ENCODE results near the gene AGAP3. TPM values are rescaled to one million over a fixed set of nuclear protein-coding genes. Genes with fewer than 3 reads are reported as not detected.

The AGAP3 gene
- total RNA-seq, 4 donors from 2014 or later, result 34.6 to 53.0 (median 47.9) TPM

DNA sequence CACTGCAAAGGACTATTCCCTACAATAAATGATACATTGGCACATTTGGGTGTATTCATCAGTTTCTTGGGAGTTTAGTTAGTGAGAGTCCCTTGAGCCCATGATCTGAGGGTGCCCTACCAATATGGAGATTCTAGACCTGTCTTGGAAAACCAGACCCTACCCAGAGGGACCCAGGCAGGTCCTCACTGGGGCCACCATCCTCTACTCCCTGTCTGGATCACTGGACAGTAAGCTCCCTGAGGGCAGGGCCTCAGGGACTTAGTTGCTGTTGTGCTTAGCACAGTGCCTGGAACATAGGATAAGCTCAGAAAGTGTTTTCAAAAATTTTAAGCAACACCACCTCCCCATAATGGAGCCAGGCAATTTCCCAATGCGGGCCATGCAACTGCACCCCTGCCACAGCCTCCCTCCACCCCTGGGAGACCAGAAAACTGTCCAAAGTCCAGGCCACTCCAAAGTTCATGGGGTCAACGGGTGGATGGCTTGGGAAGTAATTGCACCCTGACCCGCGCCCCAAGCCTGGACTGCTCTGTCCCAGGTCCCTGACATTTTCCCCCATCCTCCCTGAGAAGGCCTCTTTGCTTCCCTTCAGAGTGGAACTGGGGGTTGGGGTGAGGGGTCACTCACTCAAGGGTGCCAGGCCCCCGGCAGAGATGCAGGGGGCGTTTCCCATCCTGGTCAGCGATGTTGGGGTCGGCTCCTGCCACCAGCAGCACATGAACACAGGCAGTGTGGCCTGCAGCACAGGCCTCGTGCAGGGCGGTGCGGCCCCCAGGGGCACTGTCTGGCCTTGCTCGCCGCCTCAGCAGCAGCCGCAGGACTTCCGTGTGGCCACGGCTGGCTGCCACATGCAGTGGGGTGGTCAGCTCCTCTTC lies 99.7 kb downstream of the AGAP3 start:
- ATAC-seq (ENCODE audit: low FRiP score) (no peak), DNase-seq (ENCODE audit: low spot score) (no peak)
- TF ChIP-seq, protein P1, sequence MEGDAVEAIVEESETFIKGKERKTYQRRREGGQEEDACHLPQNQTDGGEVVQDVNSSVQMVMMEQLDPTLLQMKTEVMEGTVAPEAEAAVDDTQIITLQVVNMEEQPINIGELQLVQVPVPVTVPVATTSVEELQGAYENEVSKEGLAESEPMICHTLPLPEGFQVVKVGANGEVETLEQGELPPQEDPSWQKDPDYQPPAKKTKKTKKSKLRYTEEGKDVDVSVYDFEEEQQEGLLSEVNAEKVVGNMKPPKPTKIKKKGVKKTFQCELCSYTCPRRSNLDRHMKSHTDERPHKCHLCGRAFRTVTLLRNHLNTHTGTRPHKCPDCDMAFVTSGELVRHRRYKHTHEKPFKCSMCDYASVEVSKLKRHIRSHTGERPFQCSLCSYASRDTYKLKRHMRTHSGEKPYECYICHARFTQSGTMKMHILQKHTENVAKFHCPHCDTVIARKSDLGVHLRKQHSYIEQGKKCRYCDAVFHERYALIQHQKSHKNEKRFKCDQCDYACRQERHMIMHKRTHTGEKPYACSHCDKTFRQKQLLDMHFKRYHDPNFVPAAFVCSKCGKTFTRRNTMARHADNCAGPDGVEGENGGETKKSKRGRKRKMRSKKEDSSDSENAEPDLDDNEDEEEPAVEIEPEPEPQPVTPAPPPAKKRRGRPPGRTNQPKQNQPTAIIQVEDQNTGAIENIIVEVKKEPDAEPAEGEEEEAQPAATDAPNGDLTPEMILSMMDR (IDR thresholded peaks at IDR 0.05), result no peak

DNA sequence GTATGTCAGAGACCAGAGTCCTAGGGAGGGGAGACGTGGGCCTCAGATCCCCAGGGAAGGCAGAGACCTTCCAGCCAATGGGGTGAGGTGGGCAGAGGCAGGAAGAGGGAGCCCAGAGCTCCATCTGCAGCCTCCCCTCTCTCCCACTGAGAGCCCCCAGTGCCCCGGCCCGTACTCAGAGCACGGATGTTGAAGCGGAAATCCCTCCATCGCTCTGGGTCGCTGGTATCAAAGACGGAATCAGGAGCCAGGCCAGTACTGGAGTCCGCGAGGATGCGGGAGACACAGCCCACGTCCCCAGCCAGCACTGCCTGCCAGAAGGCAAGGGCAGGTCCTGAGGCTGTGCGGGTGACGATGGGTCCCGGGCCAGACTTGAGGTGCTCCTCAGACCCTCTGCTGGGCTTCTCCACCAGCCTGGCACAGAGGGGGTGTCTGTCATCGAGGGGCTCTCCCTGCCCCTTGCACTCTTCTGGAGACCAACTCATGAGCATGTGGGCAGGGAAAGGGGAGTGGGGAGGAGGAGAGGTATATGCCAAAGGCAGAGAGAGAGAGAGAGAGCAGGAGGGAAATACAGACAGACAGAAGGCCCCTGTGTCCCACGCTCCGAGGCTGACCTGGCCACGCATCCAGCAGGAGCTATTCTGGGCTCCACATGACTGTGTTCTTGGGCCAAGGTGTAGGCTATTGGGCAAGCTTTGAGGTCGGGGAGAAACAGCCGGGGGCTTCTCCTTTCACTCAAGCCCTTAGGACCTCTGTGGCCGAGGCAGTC lies 100.5 kb downstream of the AGAP3 start, which contains the start of gene ASB10:
ASB10 (minus strand) TSS at position 611 of the 769 bp plus-strand sequence; CDS start at position 491, 120 bp downstream.
- ATAC-seq (ENCODE audit: low FRiP score), result no peak
- TF ChIP-seq, protein P1 (IDR thresholded peaks at IDR 0.05), result no peak
- no peak for DNase-seq (ENCODE audit: low spot score)

DNA sequence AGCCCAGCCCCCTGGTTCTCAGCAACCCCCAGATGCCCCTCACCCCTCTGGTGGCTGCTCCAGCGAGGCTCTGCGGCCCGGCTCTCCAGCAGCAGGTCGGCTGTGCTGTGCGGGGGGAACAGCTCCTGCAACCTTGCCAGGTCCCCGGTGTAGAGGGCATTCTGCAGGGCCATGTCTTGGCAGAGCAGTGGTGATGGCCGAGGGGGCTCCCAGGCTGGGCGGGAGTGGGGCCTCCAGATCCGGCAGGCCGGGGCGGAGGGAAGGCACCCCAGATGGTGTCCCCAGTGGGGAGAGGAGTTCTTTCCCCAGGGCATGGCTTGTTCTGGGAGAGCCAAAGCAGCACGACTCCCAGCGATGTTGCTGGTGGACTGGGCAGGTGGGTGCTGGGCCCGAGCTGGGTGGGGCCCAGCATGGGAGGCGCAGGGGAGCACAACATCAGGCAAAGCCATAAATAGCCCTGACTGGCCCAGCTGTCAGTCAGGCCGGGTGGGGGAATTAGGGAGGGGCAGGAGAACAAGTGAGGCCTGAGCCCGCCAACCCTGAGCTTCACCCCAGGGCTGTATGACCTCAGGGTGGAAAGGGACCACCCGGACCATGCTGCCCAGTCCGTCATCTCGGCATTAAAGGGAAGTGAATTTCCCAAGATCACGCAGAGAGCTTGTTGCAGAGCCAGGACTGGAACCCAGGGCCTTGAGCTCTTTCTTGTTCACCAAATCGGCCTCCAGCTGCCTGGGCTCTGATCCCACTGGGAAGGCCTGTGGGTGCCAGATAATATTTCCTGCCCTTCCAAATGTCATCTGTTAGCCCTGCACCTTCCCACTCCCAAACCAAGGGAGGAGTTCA lies 101.4 kb downstream of the AGAP3 start:
- DNase-seq (ENCODE audit: low spot score) (no peak), ATAC-seq (ENCODE audit: low FRiP score) (no peak)
- TF ChIP-seq, protein P1 (IDR thresholded peaks at IDR 0.05), result no peak

DNA sequence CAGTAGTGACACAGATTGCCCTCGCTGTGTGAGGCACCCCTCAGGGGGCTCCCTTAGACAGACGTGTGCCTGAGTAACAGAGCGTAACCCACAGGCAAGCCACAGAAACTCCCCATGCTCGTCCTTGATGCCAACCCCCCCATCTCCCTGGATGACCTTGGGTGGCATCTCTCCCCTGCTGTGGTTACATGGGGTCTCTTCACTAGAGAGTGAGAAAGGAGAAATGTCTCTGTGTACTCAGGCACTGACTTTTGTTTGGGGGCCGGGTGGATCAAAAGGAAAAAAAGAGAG lies 101.9 kb downstream of the AGAP3 start:
- ATAC-seq (ENCODE audit: low FRiP score) (no peak), DNase-seq (ENCODE audit: low spot score) (no peak)
- TF ChIP-seq, protein P1 (IDR thresholded peaks at IDR 0.05), result no peak

DNA sequence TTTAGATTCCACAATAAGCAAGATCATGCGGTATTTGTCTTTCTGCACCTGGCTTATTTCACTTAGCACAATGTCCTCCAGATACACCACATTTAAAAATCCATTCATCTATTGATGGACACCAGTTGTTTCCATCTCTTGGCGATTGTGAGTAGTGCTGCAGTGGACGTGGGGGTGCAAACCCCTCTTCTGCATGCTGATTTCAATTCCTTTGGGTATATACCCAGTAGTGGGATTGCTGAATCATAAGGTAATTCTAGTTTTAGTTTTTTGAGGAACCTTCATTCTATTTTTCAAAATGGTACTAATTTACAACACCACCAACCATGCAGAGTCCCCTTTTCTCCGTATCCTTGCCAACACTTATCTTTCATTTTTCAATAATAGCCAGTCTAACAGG lies 102.8 kb downstream of the AGAP3 start:
- ATAC-seq (ENCODE audit: low FRiP score), result no peak
- TF ChIP-seq, protein P1 (IDR thresholded peaks at IDR 0.05), result no peak
- DNase-seq (ENCODE audit: low spot score), result no peak

DNA sequence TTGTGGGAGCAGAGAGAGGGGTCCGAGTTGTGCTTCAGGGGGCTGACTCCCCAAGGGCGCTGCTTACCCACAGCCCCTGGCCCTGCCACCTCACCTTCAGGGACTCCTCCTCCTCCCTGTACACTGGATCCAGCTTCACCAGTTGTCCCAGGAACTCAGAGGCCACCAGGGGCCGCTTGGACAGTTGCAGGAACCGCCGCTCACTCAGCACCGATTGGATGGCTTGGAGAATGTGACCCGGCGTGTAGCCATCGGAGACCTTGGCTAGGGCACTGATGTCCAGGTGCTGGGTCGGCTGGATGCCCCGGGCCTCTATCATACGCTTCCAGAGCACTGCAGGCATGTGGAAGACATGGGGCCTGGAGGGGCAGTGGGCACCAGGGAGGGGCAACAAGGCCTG lies 105.3 kb downstream of the AGAP3 start:
- no peak for ATAC-seq (ENCODE audit: low FRiP score)
- DNase-seq (ENCODE audit: low spot score), result no peak
- TF ChIP-seq, protein P1 (IDR thresholded peaks at IDR 0.05), result no peak

All from omental fat pad (tissue), 4 donors.